ENCODE data around the gene RPS17.
"Not testable (repeated sequence)": the region's sequence is repeated elsewhere in the genome, so short reads cannot be mapped to it uniquely, and the experiment has no call there.

RPS17 gene

DNA sequence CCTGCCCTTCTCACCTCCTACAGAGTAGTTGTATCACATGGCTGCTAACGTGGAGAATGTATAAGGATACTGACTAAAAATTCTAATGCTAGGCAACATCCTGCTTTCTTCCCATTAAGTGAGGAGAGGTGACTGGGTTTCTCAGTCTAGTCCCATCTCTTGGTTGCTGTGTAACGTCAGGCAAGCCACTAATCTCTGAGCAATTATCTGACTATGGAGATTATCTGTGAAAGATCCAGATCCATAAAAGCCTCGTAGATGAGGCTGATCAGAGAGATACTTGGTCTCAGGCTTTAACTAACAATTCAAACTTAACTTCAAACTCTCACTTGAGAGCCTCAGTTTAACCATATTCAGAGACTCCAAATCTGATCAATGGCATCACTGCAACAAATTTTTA, 4.7 kb upstream of the RPS17 start:
- DNase-seq: no peak

DNA sequence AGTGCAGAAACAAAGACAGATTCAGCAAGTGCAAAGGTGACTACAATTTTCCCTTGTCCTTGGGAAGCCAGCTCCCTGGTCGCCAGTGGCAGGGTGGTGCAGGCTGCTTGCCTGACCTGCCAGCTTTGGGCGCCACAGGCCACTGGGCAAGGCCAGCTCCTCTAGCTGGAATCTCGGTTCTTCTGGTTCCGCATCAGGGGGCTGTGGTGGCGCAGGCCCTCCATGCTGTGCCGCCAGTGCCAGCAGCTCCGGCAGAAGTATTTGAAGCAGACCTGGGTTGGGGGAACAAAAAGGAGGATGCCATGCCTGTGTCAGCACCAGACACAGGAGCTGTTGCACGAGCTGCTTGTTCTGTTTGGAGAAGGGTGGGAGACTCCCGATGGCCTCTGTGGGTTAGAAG, 4.2 kb upstream of the RPS17 start:
- DNase-seq: no peak

DNA sequence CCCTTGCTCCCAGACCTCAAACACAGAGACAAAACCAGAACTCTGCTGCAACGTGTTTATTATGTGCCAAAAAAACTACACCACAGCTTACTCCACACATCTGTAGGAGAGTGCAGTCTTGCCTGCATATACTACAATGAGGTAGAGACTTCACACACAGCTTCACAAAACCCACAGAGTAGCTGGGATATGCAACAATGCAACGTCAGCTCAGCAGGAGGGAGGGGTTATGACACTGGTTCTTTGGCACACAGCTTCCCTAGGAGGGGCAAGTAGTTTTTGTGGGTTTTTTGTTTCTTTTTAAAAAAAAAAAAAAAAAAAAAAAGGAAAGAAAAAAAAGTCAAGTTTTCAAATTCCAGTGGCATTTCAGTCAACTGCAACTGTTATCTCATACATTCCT, 2.9 kb upstream of the RPS17 start:
- no peak for DNase-seq

DNA sequence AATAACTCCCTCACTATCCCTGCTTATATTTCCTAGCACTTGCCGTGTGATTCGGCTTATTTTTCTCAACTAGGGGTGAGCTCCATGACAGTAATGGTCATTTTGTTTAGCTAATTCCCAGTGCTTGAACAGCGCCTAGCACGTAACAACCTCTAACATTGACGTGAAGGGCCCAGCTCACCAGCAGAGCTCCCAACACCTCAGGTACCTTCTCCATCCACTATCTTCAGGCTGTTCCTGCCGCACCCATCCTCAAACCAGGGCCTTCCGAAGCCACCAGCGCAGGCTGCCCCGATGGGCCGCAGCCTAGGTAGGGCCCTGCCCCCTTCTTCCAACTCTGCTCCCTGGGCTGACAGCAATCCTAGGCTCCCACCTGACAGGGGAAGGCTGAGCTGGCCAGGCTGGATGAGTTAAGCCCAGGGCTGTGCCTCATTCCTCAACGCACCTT, 751 bp upstream of the RPS17 start:
- no peak for DNase-seq

DNA sequence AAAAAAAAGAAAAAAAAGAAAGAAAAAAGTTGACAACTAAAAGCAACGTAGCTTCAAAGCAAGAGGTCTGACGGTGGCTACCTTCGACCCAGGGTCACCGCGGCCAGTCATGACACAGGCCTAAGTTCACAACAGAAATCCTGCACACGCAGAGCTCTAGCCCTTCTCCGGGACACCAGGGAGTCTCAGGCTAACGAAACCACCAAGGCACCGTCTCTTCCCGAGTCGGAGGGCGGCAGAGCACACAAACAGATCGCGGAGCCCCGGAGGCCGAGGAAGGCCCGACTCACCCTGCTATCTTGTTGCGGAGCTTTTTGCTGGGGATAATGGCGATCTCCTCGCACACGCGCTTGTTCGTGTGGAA, 584 bp downstream of the RPS17 start:
- no peak for DNase-seq

DNA sequence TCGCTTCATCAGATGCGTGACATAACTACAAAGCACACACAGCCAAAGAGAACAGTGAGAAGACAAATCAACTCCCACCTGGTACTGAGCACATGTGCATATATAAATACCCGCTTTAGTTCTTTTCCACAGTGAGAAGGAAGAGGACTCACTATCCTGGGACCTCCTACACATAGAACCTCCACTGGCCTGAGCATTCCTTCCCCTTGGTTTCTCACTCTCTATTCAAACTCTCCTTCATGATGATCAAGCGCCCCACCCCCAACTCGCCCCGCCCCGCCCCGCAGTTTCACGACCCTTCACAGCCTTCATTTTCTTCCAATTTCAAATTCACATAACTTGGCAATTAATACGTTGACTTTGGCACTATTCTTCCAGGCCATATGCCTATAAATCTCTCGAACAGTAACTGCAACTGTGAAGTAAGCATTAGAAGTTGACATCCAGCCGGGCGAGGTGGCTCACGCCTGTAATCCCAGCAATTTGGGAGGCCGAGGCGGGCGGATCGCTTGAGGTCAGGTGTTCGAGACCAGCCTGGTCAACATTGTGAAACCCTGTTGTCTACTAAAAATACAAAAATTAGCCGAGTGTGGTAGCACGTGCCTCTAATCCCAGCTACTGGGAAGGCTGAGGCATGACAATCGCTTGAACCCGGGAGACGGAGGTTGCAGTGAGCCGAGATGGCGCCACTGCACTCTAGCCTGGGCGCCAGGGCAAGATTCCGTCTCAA, 1.1 kb downstream of the RPS17 start:
- DNase-seq: no peak

DNA sequence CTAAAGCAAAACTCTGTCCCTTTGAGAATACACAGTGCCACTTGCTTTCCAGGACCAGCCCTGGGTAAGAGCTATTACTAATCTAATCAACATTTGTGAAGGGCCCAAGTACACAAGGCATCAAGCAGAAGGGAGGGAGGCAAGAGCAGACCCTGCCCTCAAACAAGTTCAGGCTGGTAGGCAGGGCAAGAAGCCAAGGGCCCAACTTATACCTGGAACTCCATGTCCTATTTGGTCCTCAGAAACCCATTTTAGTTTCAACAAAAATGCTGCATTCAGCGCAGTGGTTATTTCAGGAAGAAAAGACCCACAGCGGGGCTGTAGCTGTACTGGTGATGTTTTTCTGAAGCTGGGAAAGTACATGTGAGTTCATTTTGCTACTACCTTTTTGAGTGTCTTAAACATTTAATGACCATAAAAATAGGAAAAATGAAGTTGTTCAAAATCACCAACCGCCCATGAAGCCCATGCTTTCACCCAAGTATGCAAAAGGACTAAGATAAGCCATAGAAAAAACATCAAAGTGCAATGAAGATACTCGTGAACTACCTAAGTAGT, 2.8 kb downstream of the RPS17 start:
- no peak for DNase-seq

DNA sequence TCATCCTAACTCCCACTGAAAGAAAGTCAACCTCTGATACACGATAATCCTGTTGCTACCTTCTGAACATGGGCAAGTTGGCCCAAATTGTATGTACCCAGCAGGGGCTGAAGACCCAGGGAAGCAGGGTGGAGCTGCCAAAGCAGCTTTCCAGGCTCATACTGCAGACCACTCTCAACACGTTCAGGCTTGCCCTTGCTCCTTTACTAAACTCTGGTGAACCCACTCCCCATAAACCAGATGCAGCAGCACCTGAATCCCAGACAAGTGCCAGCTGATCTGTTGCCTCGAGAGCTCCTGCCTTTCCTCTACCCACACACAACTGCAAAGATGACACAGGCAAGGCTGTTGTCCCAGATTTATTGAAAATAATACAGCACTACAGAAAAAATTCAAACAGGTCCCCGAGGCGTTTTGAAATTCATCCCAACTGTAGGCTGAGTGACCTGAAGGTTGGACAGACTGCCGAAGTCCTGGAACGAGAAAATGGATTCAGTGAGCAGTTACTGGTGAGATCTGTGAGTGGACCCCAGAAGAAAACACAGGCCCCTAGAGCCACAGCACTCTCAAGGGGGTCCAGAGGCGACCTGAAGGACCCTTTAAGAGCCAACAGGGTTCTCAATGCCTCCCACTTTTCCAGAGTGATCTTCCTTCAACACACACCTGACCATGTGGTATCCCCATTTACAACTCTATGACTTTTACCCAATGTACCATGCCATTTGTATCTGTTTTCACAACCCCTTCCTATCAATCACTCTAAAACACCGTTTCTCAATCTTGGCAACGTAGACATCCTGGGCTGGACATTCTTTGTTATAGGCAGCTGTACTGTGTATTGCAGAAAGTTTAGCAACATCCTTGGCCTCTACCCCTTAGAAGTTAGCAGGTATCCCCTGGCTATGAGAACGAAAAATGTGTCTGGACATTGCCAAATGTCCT, 3.6 kb downstream of the RPS17 start:
- DNase-seq: no peak

DNA sequence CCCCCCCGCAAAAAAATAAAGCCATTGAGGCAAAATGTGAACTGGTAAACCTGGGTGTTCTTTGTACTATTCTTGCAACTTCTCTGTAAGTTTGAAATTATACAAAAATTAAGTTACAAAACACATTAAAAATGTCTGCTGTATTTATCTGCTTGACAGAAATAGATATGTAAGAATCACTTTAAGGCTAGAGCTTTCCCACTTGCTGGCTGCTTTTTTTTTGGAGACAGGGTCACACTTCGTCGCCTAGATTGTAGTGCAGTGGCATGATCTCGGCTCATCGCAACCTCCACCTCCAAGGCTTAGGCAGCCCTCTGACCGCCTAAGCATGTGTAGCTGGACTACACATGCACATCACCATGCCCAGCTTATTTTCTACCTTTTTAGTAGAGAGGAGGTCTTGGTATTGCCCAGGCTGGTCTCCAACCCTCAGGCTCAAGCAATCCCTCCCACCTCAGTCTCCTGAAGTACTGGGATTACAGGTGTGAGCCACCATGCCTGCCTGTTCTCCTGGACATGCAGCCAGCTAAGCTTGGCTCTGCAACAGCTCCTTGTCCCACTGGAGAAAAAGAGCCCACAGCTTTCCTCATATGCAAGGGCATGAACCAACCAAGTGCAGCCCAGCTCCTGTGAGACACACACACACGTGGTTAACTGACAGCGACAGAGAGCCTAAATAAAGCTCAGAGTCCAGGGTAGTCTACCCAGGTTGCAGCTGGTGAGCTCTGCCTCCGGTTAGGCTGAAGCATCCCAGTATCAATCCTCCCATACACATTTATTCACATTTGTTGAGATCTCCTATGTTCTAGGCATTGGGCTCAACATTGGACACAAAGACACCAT, 4.5 kb downstream of the RPS17 start:
- no peak for DNase-seq

DNA sequence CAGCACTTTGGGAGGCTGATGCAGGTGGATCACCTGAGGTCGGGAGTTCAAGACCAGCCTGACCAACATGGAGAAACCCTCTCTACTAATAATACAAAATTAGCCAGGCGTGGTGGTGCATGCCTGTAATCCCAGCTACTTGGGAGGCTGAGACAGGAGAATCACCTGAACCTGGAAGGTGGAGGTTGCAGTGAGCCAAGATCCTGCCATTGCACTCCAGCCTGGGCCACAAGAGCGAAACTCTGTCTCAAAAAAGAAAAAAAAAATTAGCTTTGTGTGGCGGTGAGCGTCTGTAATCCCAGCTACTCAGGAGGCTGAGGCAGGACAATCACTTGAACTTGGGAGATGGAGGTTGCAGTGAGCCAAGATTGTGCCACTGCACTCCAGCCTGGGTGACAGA, 5.1 kb downstream of the RPS17 start:
- not testable (repeated sequence) for DNase-seq

DNA sequence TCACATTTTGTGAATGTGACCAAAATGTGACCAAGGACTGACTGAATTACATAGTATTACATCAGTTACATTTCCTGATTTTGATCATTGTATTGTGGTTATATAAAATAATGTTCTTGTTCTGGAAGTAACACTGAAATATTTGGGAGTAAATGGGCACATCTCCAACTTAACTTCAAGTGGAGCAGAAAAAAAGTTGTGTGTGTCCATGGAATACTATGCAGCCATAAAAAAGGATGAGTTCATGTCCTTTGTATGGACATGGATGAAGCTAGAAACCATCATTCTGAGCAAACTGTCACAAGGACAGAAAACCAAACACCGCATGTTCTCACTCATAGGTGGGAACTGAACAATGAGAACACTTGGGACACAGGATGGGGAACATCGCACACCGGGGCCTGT, 5.8 kb downstream of the RPS17 start:
- DNase-seq: not testable (repeated sequence)

DNA sequence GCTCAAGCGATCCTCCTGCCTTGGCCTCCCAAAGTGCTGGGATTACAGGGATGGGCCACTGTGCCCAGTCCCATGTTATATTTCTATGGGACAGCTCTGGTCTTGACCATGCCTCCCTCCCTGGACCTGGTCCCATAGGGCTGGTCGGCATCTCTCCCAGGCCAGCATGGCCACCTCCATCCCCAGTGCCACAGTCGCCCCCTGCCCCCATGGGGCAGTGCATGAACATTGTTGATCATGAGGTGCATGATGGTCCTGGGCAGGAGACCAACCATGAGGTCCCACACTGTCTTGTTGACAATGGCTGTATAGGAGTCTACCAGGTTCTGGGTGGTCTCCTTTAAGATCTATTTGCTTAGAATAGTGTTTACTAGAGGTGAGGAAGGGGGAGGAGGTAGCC, 6.5 kb downstream of the RPS17 start:
- no peak for DNase-seq

DNA sequence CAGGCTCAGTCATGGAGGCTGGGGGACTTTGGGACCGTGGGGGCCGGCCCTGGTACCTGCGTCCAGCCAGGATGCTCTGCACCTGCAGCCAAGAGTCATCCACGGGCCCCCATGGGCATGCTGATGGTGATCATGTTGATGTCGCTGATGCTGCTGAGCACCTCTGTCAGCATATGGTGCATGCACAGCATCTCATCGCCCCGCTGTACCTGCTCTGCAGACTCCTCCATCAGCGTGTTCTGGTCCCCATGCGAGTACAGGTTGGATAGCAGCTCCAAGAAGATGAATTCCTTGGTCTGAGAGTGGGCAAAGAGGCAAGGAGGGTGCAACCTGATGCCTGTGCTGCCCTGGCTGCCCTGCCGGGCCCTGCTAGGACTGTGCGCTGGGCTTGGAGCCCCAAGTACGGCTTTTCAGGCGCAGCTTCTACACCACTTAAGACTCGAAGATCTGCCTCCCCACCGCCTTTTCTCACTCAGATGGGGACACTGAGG, 7.2 kb downstream of the RPS17 start:
- no peak for DNase-seq

DNA sequence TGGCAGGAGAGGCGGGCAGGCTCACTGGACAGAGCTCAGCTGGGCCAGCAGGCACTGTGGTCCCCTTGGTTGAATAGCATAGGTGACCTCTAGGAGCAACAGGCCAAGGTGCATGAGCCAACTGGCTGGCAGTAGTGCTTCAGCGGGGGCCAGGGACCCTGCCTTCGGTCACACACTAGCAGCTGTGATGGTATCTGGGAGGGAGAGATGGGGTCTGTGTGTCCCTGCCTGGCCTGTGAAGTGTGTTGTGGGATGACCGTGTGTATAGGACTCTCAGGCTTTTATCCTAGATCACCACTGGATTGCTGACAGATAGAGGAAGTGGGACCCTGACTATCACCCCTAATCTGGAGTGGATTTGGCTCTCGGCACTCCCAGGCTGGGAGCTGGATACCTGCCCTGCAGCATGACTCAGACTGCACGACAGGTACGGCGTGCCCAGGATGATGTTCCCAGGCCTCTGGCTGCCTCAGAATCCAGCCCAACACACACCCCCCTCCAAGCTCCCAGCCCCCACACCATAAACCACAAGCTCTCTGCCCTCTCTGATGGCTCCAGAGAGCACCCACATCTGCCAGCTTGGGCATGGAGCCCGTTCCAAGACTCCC, 7.8 kb downstream of the RPS17 start:
- DNase-seq: no peak

DNA sequence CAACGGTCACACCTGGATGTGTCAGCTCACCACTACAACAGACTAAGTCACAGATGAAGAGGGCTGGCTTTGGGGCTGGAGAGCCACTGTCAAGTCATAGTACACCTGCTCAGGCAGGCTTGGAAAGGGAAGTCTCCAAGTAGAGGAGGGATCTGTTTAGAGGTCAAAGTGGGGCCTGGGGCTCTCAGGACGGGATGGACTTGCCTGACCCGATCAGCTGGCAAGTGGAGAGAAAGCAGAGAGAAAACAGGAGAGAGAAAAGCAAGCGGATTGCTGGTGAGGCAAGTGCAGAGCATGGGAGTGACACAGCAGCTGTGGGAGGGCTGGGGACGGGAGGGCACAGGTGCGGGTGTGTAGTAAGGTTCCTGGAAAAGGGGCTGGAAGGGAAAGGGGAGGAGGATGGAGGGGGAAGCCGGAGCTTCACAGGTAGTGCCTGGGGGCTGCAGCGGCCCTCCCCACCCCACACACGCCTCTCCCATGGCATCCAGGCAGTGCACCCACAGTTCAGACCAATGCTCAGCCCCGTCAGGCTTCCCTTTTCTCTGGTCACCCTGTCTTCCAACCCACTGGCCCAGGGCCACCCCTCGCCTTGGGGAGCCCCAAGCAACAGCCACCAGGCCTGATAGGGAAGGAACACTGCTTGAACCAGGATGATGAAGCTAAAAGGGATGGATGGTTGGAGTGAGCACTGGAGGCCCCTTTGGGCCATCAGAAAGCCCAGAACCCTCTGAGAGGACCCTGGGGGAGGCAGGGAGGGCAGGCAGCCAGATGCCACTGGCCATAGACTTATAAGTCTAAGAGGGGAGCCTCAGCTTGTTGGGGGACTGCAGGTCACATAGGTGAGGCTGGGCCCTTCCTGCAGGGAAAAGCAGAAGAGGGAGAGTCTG, 8.5 kb downstream of the RPS17 start:
- no peak for DNase-seq

DNA sequence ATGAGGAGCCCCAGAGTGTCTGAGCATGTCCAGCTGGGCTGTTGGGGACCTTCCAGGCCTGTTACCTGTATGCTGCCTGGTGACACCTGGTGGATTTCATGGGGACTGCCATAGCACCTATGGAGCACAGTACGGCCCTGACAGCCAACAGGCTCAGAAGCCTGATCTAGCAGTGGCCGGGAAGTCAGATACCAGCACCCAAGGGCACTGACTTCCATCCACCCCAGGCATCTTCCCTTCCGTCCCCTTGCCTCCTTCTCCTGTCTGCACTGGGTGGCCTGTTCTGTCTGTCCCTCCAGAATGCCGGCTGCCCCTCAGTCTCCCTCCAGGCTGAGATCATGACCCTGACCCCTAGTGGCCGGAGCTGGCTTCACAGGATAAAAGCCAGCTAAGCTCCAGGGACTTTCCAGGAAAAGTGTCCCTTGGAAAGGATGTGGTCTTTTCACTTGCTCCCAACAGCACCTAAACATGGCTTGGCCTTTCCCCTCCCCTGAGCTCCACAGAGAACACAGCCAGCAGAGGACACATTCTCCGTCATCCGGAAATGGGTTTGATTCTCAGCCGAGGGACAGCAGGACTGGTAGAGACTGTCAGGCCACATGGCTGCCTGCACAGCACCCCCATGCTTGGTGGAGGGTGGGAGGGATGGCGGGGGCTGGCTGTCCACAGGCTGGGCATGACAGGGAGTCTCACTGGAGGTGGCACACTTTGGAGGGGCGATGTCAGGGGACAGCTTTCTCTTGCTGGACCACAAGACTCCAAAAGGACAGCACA, 9.5 kb downstream of the RPS17 start:
- no peak for DNase-seq

DNA sequence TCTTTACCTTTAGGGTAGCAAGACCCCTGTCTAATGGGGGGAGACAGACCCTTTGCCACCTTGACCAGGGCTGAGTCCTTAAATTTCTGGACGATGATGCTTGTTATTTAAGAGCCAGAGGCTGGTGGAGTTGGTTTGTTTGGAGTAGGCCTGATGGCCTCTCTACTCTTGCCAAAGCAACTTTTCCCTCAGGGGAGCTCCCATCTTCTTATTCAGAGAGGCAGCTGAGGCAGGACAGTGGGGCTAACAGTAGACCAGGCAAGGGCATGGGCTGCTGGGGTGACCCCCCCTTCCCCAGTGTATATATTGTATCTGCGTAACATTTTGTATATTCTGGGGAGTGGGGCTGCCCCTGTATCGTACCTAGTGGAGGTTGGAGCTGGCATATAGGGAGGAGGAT, 10.3 kb downstream of the RPS17 start:
- DNase-seq: no peak

DNA sequence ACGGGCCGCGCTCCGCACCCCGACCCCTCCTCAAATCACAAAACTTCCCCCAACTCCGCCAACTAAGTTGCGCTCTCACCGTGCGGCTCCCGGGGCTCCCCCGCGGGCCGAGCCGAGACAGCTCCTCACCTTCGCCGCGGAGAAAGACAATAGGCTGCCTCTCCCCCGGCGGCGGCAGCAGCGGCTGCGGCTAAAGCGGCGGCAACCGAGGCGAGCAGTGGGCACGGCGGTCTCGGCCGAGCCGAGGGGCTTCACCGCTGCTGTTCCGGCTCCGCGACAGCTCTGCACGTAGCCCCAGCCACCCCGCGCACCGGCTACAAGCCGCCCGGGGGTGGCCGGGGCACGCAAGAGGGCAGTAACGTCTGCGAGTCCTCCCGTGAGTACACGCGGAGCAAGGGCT, 26.7 kb downstream of the RPS17 start:
- DNase-seq: not testable (repeated sequence)

DNA sequence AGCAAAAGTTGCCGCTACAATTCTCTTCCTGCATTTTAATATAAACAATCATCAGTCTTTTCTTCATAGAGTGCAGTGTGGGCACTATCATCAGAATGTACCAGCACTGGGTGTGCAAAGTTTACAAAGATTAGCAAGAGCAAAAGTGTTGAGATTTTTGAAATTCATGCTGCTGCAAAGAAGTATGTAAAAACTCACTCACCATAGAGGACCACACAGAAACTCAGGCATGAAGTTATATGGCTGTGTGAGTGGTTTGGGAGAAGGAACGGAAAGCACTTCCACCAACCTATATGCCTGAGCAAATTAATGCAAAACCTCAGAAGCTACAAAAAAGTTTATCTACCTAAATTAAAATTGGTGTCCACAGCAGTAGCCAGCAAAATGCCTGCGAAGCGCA, 32.6 kb downstream of the RPS17 start:
- not testable (repeated sequence) for DNase-seq

DNA sequence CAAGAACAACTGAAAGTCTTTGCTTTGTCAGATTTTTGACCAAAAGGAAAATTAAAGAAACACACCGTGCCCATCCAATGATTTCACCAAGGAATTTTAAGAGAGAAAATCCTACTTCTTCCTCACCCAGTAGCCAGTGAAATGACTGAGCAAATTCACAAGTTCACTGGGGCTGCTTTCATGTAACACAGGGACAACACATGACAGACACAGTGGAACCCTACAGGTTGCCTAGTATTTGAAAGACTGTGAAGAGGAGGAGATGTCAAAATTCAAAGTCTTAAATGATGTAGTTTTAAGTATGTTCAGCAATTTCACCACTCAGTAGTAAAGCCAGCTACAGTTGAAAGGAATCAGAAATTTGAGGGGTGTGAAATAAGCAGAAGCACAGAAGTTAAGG, 33.2 kb downstream of the RPS17 start:
- not testable (repeated sequence) for DNase-seq
